ENCODE measurements around the gene KCNK2.

DNA sequence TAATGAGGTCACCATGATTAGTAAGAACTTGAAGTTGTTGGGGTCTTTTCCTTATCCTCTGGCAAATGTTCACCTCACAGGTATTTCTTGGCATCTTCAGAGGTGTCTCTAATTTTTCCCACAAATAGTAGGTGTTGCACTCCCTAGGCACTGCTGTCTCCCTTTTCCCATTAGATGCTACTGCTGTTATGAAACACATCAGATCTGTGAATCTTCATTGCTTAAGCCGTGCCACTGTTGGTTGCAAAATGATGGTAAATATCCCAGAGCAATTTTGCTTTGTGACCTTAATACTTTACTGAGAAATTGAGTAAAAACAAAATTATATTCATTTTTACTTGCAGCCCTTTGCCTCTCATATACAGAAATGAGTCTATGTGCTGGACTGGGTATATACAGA, 169.6 kb downstream of the KCNK2 start:
- TF ChIP-seq, protein P1, sequence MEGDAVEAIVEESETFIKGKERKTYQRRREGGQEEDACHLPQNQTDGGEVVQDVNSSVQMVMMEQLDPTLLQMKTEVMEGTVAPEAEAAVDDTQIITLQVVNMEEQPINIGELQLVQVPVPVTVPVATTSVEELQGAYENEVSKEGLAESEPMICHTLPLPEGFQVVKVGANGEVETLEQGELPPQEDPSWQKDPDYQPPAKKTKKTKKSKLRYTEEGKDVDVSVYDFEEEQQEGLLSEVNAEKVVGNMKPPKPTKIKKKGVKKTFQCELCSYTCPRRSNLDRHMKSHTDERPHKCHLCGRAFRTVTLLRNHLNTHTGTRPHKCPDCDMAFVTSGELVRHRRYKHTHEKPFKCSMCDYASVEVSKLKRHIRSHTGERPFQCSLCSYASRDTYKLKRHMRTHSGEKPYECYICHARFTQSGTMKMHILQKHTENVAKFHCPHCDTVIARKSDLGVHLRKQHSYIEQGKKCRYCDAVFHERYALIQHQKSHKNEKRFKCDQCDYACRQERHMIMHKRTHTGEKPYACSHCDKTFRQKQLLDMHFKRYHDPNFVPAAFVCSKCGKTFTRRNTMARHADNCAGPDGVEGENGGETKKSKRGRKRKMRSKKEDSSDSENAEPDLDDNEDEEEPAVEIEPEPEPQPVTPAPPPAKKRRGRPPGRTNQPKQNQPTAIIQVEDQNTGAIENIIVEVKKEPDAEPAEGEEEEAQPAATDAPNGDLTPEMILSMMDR (conservative IDR thresholded peaks at IDR 0.05 in 1 of 2, IDR thresholded peaks at IDR 0.05 in 1 of 2; ENCODE audit: extremely low read depth in 1 of 2, insufficient read depth in 1 of 2, low read depth in 1 of 2, low read length in 2 of 2): no peak
- no peak for TF ChIP-seq EZH2 (IDR thresholded peaks at IDR 0.05; ENCODE audit: borderline replicate concordance, low read length)

Measured in mammary epithelial cell (primary cell).